GM12878 (cell line): ENCODE measurements around the gene ARHGAP6. TPM values are rescaled to one million over a fixed set of nuclear protein-coding genes. Genes with fewer than 3 reads are reported as not detected.

Experiments
- ATAC-seq: fragments of 200-7000 bp; cut with Tn5 transposase; 3 replicates; pipeline ENCODE4 v1.9.1; 2020; ENCODE audit warnings: mild to moderate bottlenecking, moderate library complexity
- BruUV-seq: library from RNA; stranded (reverse); fragments of 400-500 nt; replicated peaks from 2 replicates; lab custom pipeline; 2021; lab: Mats Ljungman, UMichigan
- CTCF ChIA-PET: fragments of 300-600 bp; sonication (Branson Sonifier 250); formaldehyde crosslinking; extraction: SDS; loops from one replicate; lab custom pipeline; 2021; ENCODE audit warnings: inconsistent platforms; lab: Yijun Ruan, JAX
- POLR2A ChIA-PET: fragments of 350-600 bp; formaldehyde crosslinking; extraction: SDS; loops from one replicate; lab custom pipeline; 2021; ENCODE audit warnings: inconsistent platforms; lab: Charles Lee
- RAD21 ChIA-PET: fragments of 300-600 bp; sonication (Branson Sonifier 250); formaldehyde crosslinking; loops from one replicate; lab custom pipeline; 2023; ENCODE audit warnings: antibody characterized with exemption; ENCODE audit not compliant: unreplicated experiment; lab: Charles Lee
- SMC1A ChIA-PET: fragments of 300-600 bp; sonication (Branson Sonifier 250); formaldehyde crosslinking; loops from one replicate; lab custom pipeline; 2023; ENCODE audit not compliant: unreplicated experiment, uncharacterized antibody; lab: Charles Lee
- DNase-seq: peaks from one replicate; pipeline ENCODE4 v3.0.0-alpha.2; 2011; ENCODE audit warnings: low read depth, low spot score
- FAIRE-seq: peaks from 3 replicates; lab custom pipeline; 2011; peaks lifted over from hg19 to GRCh38; lab: Jason Lieb, UNC
- H2AFZ ChIP-seq: 2 replicates; pipeline ENCODE4 v1.6.0; 2011; ENCODE audit warnings: low read depth, low read length, control low read depth; ENCODE audit not compliant: control insufficient read depth
- H3K27ac ChIP-seq: 2 replicates; pipeline ENCODE4 v1.5.1; 2011; ENCODE audit warnings: control low read depth; ENCODE audit not compliant: control insufficient read depth, insufficient read depth
- H3K27me3 ChIP-seq, 2 experiments: replicated peaks in 1 of 2; 2 replicates each; pipeline versions ENCODE4 v1.6.0 to v1.6.1; 2011; ENCODE audit warnings: low read length in 1 of 2; ENCODE audit not compliant: control insufficient read depth in 2 of 2, insufficient read depth in 2 of 2
- H3K36me3 ChIP-seq, 2 experiments: 2 replicates each; pipeline ENCODE4 v1.5.1; 2011; ENCODE audit warnings: low read length in 1 of 2; ENCODE audit not compliant: control insufficient read depth in 2 of 2, insufficient read depth in 2 of 2
- H3K4me1 ChIP-seq: 2 replicates; pipeline ENCODE4 v1.6.1; 2011; ENCODE audit warnings: mild to moderate bottlenecking, low read length, moderate library complexity, mixed read lengths; ENCODE audit not compliant: control insufficient read depth, insufficient read depth
- H3K4me2 ChIP-seq: 2 replicates; pipeline ENCODE4 v1.6.0; 2011; ENCODE audit warnings: control low read depth; ENCODE audit not compliant: control insufficient read depth, insufficient read depth
- H3K4me3 ChIP-seq: fragments of 200-600 bp; sonication (generic); 2 replicates; pipeline ENCODE4 v1.5.1; 2016
- H3K79me2 ChIP-seq: 2 replicates; pipeline ENCODE4 v1.6.0; 2011; ENCODE audit warnings: low read length; ENCODE audit not compliant: control insufficient read depth, insufficient read depth
- H3K9ac ChIP-seq: 2 replicates; pipeline ENCODE4 v1.8.0; 2011; ENCODE audit warnings: low read length, control low read depth, mixed read lengths; ENCODE audit not compliant: control insufficient read depth, insufficient read depth
- H3K9me3 ChIP-seq: replicated peaks from 3 replicates; pipeline ENCODE4 v1.5.1; 2011; ENCODE audit warnings: mild to moderate bottlenecking, low read length; ENCODE audit not compliant: control insufficient read depth, insufficient read depth
- H4K20me1 ChIP-seq: 2 replicates; pipeline ENCODE4 v1.6.0; 2011; ENCODE audit not compliant: control insufficient read depth, insufficient read depth
- BRCA1 ChIP-seq: IDR thresholded peaks from 2 replicates; pipeline ENCODE4 v1.6.1; 2011; ENCODE audit warnings: low read depth, low read length, improper control_type of control experiment
- ELK1 ChIP-seq: IDR thresholded peaks from 2 replicates; pipeline ENCODE4 v1.6.1; 2012; ENCODE audit warnings: low read depth, low read length, improper control_type of control experiment
- GABPA ChIP-seq: IDR thresholded peaks from 2 replicates; pipeline ENCODE4 v1.6.1; 2014; ENCODE audit warnings: antibody characterized with exemption, low read depth, mild to moderate bottlenecking, inconsistent platforms
- NFXL1 ChIP-seq: fragments of 450-650 bp; IDR thresholded peaks from 2 replicates; pipeline ENCODE4 v1.6.1; 2017; ENCODE audit warnings: antibody characterized with exemption, mild to moderate bottlenecking, borderline replicate concordance
- NKRF ChIP-seq: fragments of 450-650 bp; conservative IDR thresholded peaks from 2 replicates; pipeline ENCODE4 v1.6.1; 2017; ENCODE audit warnings: mild to moderate bottlenecking, moderate library complexity
- NR2C2 ChIP-seq: IDR thresholded peaks from 2 replicates; pipeline ENCODE4 v1.6.1; 2011; ENCODE audit warnings: borderline replicate concordance, low read depth; ENCODE audit not compliant: control insufficient read depth, insufficient read length
- SPI1 ChIP-seq: IDR thresholded peaks from 2 replicates; pipeline ENCODE4 v1.6.1; 2011; ENCODE audit warnings: low read depth, mild to moderate bottlenecking, low read length, moderate library complexity, borderline replicate concordance; ENCODE audit not compliant: insufficient read depth
- TAF1 ChIP-seq: IDR thresholded peaks from 2 replicates; pipeline ENCODE4 v1.6.1; 2011; ENCODE audit warnings: mild to moderate bottlenecking, low read depth, low read length, borderline replicate concordance
- TCF12 ChIP-seq: IDR thresholded peaks from 2 replicates; pipeline ENCODE4 v1.6.1; 2011; ENCODE audit warnings: low read depth, mild to moderate bottlenecking, low read length
- WGBS: methylation state at CpG from one replicate; pipeline ENCODE4 v1.1.6; 2016; ENCODE audit warnings: low lambda C conversion rate; ENCODE audit not compliant: insufficient replicate concordance, insufficient coverage; ENCODE audit errors: missing lambda C conversion rate; 5-methylcytosine and 5-hydroxymethylcytosine counted together
- in situ Hi-C: fragments of 300-500 bp; cut with MboI; formaldehyde crosslinking; loops from 9 replicates; pipeline ENCODE4 v1.14.3; 2018; ENCODE audit warnings: mixed read lengths
- intact Hi-C: fragments of 100-400 bp; cut with micrococcal nuclease; formaldehyde crosslinking; loops from one replicate; pipeline ENCODE4 v1.14.2; 2022; ENCODE audit not compliant: unreplicated experiment
- polyA plus RNA-seq, 11 experiments: library from polyadenylated mRNA; depleted of rRNA in 4 of 11; unstranded in 6 of 11; stranded (reverse) in 5 of 11; fragments of >200 nt; fragmentation: Nextera tagmentation in 4 of 11; fragmentation: Illumina TruSeq in 1 of 11; extraction: Ambion mirVana in 4 of 11; extraction: Trizol in 1 of 11; gene quantifications; 1 replicate in 1 of 11; 2 replicates in 10 of 11; pipeline versions ENCODE4 v1.2.1 to v1.2.3, GENCODE V29; 2011 to 2016; ENCODE audit warnings: inconsistent platforms in 2 of 11, missing spikeins in 2 of 11, low read depth in 1 of 11
- total RNA-seq, 4 experiments: library from RNA; depleted of rRNA in 3 of 4; stranded (reverse); fragments of >200 nt in 3 of 4; fragmentation: Illumina TruSeq in 1 of 4; extraction: Trizol in 1 of 4; gene quantifications; 2 replicates each; pipeline versions ENCODE4 v1.2.1 to v1.2.3, GENCODE V29; 2013 to 2021

ARHGAP6 gene
- total and polyA plus RNA-seq, 10 of the 15 experiments (the other 5 are each of a cell fraction or from before 2014, with no cell fraction given): 0.20 to 1.8 (median 0.76) TPM

GRCh38 chrX:11214346-11215190, 451.2 kb downstream of the ARHGAP6 start:
- Histone ChIP-seq H3K4me1 (no peaks in the 10 kb centered on the region), H3K79me2 (no peaks in the 10 kb centered on the region), H3K4me3 (no peak overlapping the region), H3K4me2 (no peak overlapping the region), H3K36me3 (no peaks in the 10 kb centered on the region), H3K9me3 (no peaks in the 10 kb centered on the region; the same call in 2 of the 3 replicates), H3K9ac (no peak overlapping the region), H3K27ac (no peak overlapping the region), H3K27me3 (no peaks in the 10 kb centered on the region), H4K20me1 (no peaks in the 10 kb centered on the region), H2AFZ (no peak overlapping the region)
- DNase-seq (no peak), FAIRE-seq (no peak), ATAC-seq (no peak)
- SMC1A ChIA-PET: no interaction called here
- RAD21 ChIA-PET: no interaction called here
- in situ Hi-C loops (no loop called here), intact Hi-C loops (no loop called here)
- no TSS peak for BruUV-seq
- CTCF ChIA-PET: no interaction called here
- TF ChIP-seq GABPA (no peak), NR2C2 (no peak), NFXL1 (no peak), TCF12 (no peak), BRCA1 (no peak), TAF1 (no peak)
- 23% methylated on average over 15 of the region's 18 CpGs for WGBS
- POLR2A ChIA-PET: no interaction called here

- POLR2A ChIA-PET: no interaction called here
- H3K27me3 ChIP-seq: no peaks in the 10 kb centered on the region
- CTCF ChIA-PET: no interaction called here
- FAIRE-seq (no peak), DNase-seq (no peak), ATAC-seq (no peak)
- no peak overlapping the region for H3K27ac ChIP-seq
- RAD21 ChIA-PET: no interaction called here
- no peaks in the 10 kb centered on the region for H3K4me1 ChIP-seq
- no peak overlapping the region for H2AFZ ChIP-seq
- 43% methylated on average over 11 of the region's 11 CpGs for WGBS
- H3K36me3 ChIP-seq: no peaks in the 10 kb centered on the region
- H3K4me2 ChIP-seq: no peak overlapping the region
- H3K4me3 ChIP-seq: no peak overlapping the region
- H3K9ac ChIP-seq: no peak overlapping the region
- H3K79me2 ChIP-seq: no peaks in the 10 kb centered on the region
- no TSS peak for BruUV-seq
- SMC1A ChIA-PET: no interaction called here
- H3K9me3 ChIP-seq: no peaks in the 10 kb centered on the region; the same call in 2 of the 3 replicates
- intact Hi-C loops (no loop called here), in situ Hi-C loops (no loop called here)
- H4K20me1 ChIP-seq: no peaks in the 10 kb centered on the region
- TF ChIP-seq ELK1: no peak
- no peak for TF ChIP-seq SPI1
- no peak for TF ChIP-seq NKRF
Measured at GRCh38 chrX:11212741-11213140, 453.0 kb downstream of the ARHGAP6 start.
